ENCODE measurements around the gene POLRMT.

GRCh38 chr19:641702-642101 lies 8.4 kb upstream of the POLRMT start:
- no peak for TF ChIP-seq RAD21 (IDR thresholded peaks at IDR 0.05)
- TF ChIP-seq CTCF (IDR thresholded peaks at IDR 0.05; ENCODE audit: low read depth, low read length, missing input control) = no peak
- no peak for TF ChIP-seq ATF3 (IDR thresholded peaks at IDR 0.05)
- no peak for TF ChIP-seq SP1 (IDR thresholded peaks at IDR 0.05)
- no peak for TF ChIP-seq JUND (IDR thresholded peaks at IDR 0.05)
- no peak for TF ChIP-seq TAF1 (conservative IDR thresholded peaks at IDR 0.05)
- no peak for TF ChIP-seq REST (IDR thresholded peaks at IDR 0.05)
- no peak for TF ChIP-seq MAX (IDR thresholded peaks at IDR 0.05)
- no peak for TF ChIP-seq FOXA1 (IDR thresholded peaks at IDR 0.05)
- no peak for TF ChIP-seq GABPA (IDR thresholded peaks at IDR 0.05 in 1 of 2, conservative IDR thresholded peaks at IDR 0.05 in 1 of 2)
- TF ChIP-seq ZBTB33 (IDR thresholded peaks at IDR 0.05) = no peak

All from liver (tissue), 3 donors.